GM19328 (cell line): Measurements from ENCODE around the gene PEX6.
"Not testable (repeated sequence)": the region's sequence is repeated elsewhere in the genome, so short reads cannot be mapped to it uniquely, and the experiment has no call there.

Experiments used
- ATAC-seq: cut with Tn5 transposase; IDR thresholded peaks from one replicate; pipeline ENCODE4 v1.9.1; 2021; ENCODE audit warnings: mild to moderate bottlenecking, moderate library complexity; ENCODE audit not compliant: unreplicated experiment

Gene PEX6

GRCh38 chr6:43001843-43002242, 22.9 kb upstream of the PEX6 start:
- ATAC-seq: no peak

- not testable (repeated sequence) for ATAC-seq
Measured at GRCh38 chr6:42998205-42998604, 19.2 kb upstream of the PEX6 start.

- ATAC-seq: no peak
Measured at GRCh38 chr6:42996513-42996912, 17.5 kb upstream of the PEX6 start.

- ATAC-seq: no peak
Measured at GRCh38 chr6:42993445-42993844, 14.5 kb upstream of the PEX6 start.

- no peak for ATAC-seq
Measured at GRCh38 chr6:42989923-42990322, 10.9 kb upstream of the PEX6 start.

- ATAC-seq: no peak
Measured at GRCh38 chr6:42988486-42989020, 9.6 kb upstream of the PEX6 start.

GRCh38 chr6:42987533-42988451, 8.8 kb upstream of the PEX6 start:
- ATAC-seq: no peak

- ATAC-seq: no peak
Measured at GRCh38 chr6:42984924-42985475, 6.0 kb upstream of the PEX6 start.

GRCh38 chr6:42984001-42984923, 5.3 kb upstream of the PEX6 start, which contains the start of gene PPP2R5D:
Gene PPP2R5D (plus strand): TSS chr6:42984570. CDS start chr6:42984678, 108 bp downstream.
- peak; percentile 91 for ATAC-seq

- ATAC-seq: no peak
Measured at GRCh38 chr6:42981836-42982235, 2.9 kb upstream of the PEX6 start.

- no peak for ATAC-seq
Measured at GRCh38 chr6:42979523-42980177, 669 bp upstream of the PEX6 start.

- peak; percentile 11 for ATAC-seq
Measured at GRCh38 chr6:42978487-42978838, 518 bp downstream of the PEX6 start.

- ATAC-seq: no peak
Measured at GRCh38 chr6:42974919-42975505, 4.0 kb downstream of the PEX6 start.

GRCh38 chr6:42973926-42974325, 5.1 kb downstream of the PEX6 start:
- no peak for ATAC-seq

- ATAC-seq: no peak
Measured at GRCh38 chr6:42971746-42972327, 7.1 kb downstream of the PEX6 start.

GRCh38 chr6:42970871-42971612, 7.9 kb downstream of the PEX6 start:
- no peak for ATAC-seq

- no peak for ATAC-seq
Measured at GRCh38 chr6:42969934-42970333, 9.0 kb downstream of the PEX6 start.

GRCh38 chr6:42969431-42969830, 9.6 kb downstream of the PEX6 start:
- no peak for ATAC-seq

- no peak for ATAC-seq
Measured at GRCh38 chr6:42968783-42969182, 10.2 kb downstream of the PEX6 start.
